Esophagus muscularis mucosa (tissue), 4 donors: Measurements from ENCODE around the gene SEC23A. TPM values are rescaled to one million over a fixed set of nuclear protein-coding genes. Genes with fewer than 3 reads are reported as not detected.

Source experiments
- DNase-seq: peaks from one replicate; pipeline ENCODE4 v3.0.0-alpha.2; 2017; ENCODE audit errors: extremely low spot score
- H3K27ac ChIP-seq, 4 donors: fragments of 200-600 bp; sonication (generic); replicated peaks in 1 of 4; 1 replicate in 3 of 4; 2 replicates in 1 of 4; pipeline ENCODE4 v1.5.1; 2016 to 2019; ENCODE audit warnings: mild to moderate bottlenecking in 1 of 4
- H3K27me3 ChIP-seq, 4 donors: fragments of 200-600 bp; sonication (generic); one replicate each; pipeline versions ENCODE4 v1.5.1 to v1.6.0; 2016 to 2019
- H3K36me3 ChIP-seq, 4 donors: fragments of 200-600 bp; sonication (generic); one replicate each; pipeline ENCODE4 v1.5.1; 2016 to 2019
- H3K4me1 ChIP-seq, 4 donors: fragments of 200-600 bp; sonication (generic); one replicate each; pipeline ENCODE4 v1.5.1; 2016 to 2019
- H3K4me3 ChIP-seq, 4 donors: fragments of 200-600 bp; sonication (generic); 1 replicate in 2 of 4; 2 replicates in 2 of 4; pipeline ENCODE4 v1.5.1; 2016 to 2019; ENCODE audit warnings: mild to moderate bottlenecking in 4 of 4, moderate library complexity in 1 of 4
- H3K9me3 ChIP-seq, 4 donors: fragments of 200-600 bp; sonication (generic); 1 replicate in 3 of 4; 2 replicates in 1 of 4; pipeline ENCODE4 v1.5.1; 2016 to 2019
- CTCF ChIP-seq, 3 experiments: fragments of 200-600 bp in 2 of 3; fragments of 450-650 bp in 1 of 3; sonication (generic) in 2 of 3; IDR thresholded peaks; one replicate each; pipeline ENCODE4 v1.5.1; 2017 to 2019; ENCODE audit warnings: antibody characterized with exemption in 3 of 3, mild to moderate bottlenecking in 2 of 3, moderate library complexity in 1 of 3
- EP300 ChIP-seq: sonication (generic); formaldehyde crosslinking; IDR thresholded peaks from one replicate; pipeline ENCODE4 v1.6.1; 2017; ENCODE audit warnings: antibody characterized with exemption
- POLR2A ChIP-seq: fragments of 450-650 bp; IDR thresholded peaks from one replicate; pipeline ENCODE4 v1.6.1; 2017; ENCODE audit warnings: antibody characterized with exemption, moderate library complexity, mild to moderate bottlenecking, low read depth
- POLR2AphosphoS5 ChIP-seq, 2 donors: sonication (generic); formaldehyde crosslinking; IDR thresholded peaks; one replicate each; pipeline ENCODE4 v1.6.1; 2017; ENCODE audit warnings: antibody characterized with exemption in 2 of 2
- WGBS: methylation state at CpG from one replicate; pipeline ENCODE4 v1.1.5; 2018; 5-methylcytosine and 5-hydroxymethylcytosine counted together
- intact Hi-C: fragments of 100-400 bp; cut with DNase I; formaldehyde crosslinking; loops from one replicate; pipeline ENCODE4 v1.15.1; 2023
- small RNA-seq, 3 donors: library from RNA; depleted of rRNA; stranded (forward); fragments of <200 nt; gene quantifications; one replicate each; pipeline ENCODE3, GENCODE V24; 2016
- total RNA-seq, 4 donors: library from RNA; depleted of rRNA; stranded (reverse); fragments of >200 nt; gene quantifications; one replicate each; pipeline versions ENCODE4 v1.1.0 to v1.2.1, GENCODE V29; 2016

The SEC23A gene
- total RNA-seq, 4 donors from 2014 or later, result 181 to 222 (median 203) TPM

- peaks cover 0 to 3% (median 0%) of the 10 kb centered on the region in 4 donors for H3K9me3 ChIP-seq
- intact Hi-C loops, result no loop called here
- 78% methylated on average over 2 of the region's 2 CpGs for WGBS
- DNase-seq, result no peak
- H3K36me3 ChIP-seq, result no peaks in the 10 kb centered on the region
- TF ChIP-seq POLR2AphosphoS5 (IDR thresholded peaks at IDR 0.05) (no peak), CTCF (IDR thresholded peaks at IDR 0.05) (no peak), EP300 (no peak), POLR2A (no peak)
- no peaks in the 10 kb centered on the region for H3K27me3 ChIP-seq
- no peaks in the 10 kb centered on the region for H3K4me1 ChIP-seq
- H3K4me3 ChIP-seq, result no peak overlapping the region
- no peak overlapping the region for H3K27ac ChIP-seq
These were observed 115.3 kb downstream of the SEC23A start for GRCh38 chr14:38987781-38988180.

GRCh38 chr14:38982837-38983236 is 120.2 kb downstream of the SEC23A start:
- Histone ChIP-seq H3K27me3 (no peaks in the 10 kb centered on the region), H3K4me3 (no peak overlapping the region), H3K36me3 (no peaks in the 10 kb centered on the region), H3K9me3 (peaks cover 0 to 3% (median 0%) of the 10 kb centered on the region in 4 donors), H3K27ac (no peak overlapping the region), H3K4me1 (no peaks in the 10 kb centered on the region)
- 25% methylated on average over 1 of the region's 1 CpG for WGBS
- no peak for DNase-seq
- intact Hi-C loops, result no loop called here
- TF ChIP-seq EP300 (no peak), POLR2A (no peak), POLR2AphosphoS5 (IDR thresholded peaks at IDR 0.05) (no peak)

DNA sequence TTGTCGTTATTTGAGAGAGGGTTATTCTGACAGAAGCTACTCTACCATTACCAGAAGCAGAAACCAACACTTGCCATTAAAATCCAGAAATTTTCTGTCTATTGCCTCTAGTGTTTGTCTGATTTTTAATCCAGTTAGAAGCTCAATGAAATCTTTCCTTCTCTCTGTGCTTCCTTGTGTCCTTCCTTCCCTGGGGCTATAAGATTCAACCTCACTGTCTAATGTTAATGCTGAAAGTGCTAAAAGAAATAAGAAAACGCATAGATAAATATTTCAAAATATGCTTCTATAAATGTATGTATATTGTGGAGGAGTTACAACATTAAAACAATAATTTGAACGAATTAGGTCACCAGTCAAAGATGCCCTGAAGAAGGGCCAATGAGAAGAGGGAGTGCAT is 120.8 kb downstream of the SEC23A start:
- no peak overlapping the region for H3K4me3 ChIP-seq
- no peaks in the 10 kb centered on the region for H3K36me3 ChIP-seq
- H3K27me3 ChIP-seq, result no peaks in the 10 kb centered on the region
- DNase-seq, result no peak
- no peak for TF ChIP-seq POLR2A
- TF ChIP-seq POLR2AphosphoS5 (IDR thresholded peaks at IDR 0.05), result no peak
- TF ChIP-seq EP300, result no peak
- no peak for TF ChIP-seq CTCF (IDR thresholded peaks at IDR 0.05)
- H3K27ac ChIP-seq, result no peak overlapping the region
- intact Hi-C loops, result no loop called here
- H3K4me1 ChIP-seq, result no peaks in the 10 kb centered on the region
- 77% methylated on average over 3 of the region's 3 CpGs for WGBS
- peaks cover 0 to 3% (median 0%) of the 10 kb centered on the region in 4 donors for H3K9me3 ChIP-seq

Small RNA genes lying within 50 kb of the gene (small RNA-seq; reads per million reads assigned to genes)
- gene AL109628.1 (0 reads per million in 3 donors), gene RF00019 (0 reads per million in 3 donors)

Other genes with a start within 250 kb of the SEC23A start
- gene GEMIN2, start 11.1 kb upstream of the SEC23A start, total RNA-seq, result 10 to 100 TPM; 13.7 to 20.1 (median 17.7) TPM
- gene TRAPPC6B, start 67.1 kb upstream of the SEC23A start, total RNA-seq, result 10 to 100 TPM; 23.9 to 40.3 (median 30.4) TPM
- gene PNN, start 72.0 kb upstream of the SEC23A start, total RNA-seq, result 10 to 100 TPM; 21.0 to 32.8 (median 21.6) TPM
- gene MIA2, start 130.7 kb upstream of the SEC23A start, total RNA-seq, result 10 to 100 TPM; 10.9 to 17.0 (median 12.6) TPM